ENCODE results near the gene MXRA8. TPM values are rescaled to one million over a fixed set of nuclear protein-coding genes. Genes with fewer than 3 reads are reported as not detected.

MXRA8 gene
- total RNA-seq, 2 experiments from 2014 or later, result 0.92 to 0.98 TPM

DNA sequence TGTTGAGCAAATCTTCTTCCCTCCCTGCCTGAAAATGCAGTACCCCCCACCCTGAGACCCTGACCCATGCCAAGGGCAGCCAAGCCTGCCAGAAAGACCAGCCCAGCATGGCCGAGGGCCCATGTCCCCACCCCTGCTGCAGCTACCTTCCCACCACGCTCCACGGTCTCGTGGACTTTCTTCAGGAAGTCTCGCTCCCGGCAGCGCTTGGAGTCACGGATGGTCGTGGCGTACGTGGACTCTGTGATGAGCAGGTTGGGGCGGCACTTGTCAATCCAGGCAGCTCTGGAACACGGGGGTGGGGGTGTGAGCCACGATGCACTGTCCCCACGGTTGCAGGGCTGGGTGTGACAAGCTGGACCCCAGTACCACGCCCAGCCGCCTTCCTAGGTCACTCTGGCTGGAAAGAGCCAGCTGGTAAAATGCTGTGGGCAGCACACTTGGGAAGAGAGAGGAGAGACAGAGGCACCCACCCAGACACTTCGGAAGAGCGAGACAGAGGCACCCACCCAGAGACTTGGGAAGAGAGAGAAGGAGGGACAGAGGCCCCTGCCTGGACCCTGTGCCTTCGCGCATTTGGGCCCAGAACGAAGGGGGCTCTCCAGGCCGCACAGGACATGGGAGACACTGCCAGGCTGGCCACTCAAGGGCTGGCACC, 43.5 kb downstream of the MXRA8 start:
- TF ChIP-seq, protein P1, sequence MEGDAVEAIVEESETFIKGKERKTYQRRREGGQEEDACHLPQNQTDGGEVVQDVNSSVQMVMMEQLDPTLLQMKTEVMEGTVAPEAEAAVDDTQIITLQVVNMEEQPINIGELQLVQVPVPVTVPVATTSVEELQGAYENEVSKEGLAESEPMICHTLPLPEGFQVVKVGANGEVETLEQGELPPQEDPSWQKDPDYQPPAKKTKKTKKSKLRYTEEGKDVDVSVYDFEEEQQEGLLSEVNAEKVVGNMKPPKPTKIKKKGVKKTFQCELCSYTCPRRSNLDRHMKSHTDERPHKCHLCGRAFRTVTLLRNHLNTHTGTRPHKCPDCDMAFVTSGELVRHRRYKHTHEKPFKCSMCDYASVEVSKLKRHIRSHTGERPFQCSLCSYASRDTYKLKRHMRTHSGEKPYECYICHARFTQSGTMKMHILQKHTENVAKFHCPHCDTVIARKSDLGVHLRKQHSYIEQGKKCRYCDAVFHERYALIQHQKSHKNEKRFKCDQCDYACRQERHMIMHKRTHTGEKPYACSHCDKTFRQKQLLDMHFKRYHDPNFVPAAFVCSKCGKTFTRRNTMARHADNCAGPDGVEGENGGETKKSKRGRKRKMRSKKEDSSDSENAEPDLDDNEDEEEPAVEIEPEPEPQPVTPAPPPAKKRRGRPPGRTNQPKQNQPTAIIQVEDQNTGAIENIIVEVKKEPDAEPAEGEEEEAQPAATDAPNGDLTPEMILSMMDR (IDR thresholded peaks at IDR 0.05), result no peak
- CTCF ChIA-PET, result no interaction called here
- POLR2A ChIA-PET, result interaction anchor here (0.6 to 2.1 kb wide), 6 partner anchors 8 to 161 kb away, joined by 3 to 5 read pairs (median 3); no protein-coding TSS in a partner anchor
- H3K36me3 Mint-ChIP-seq (ENCODE audit: low read depth), result peaks cover 28% of the 10 kb centered on the region
- intact Hi-C loops (cut with micrococcal nuclease), result no loop called here
- H3K4me1 Mint-ChIP-seq (ENCODE audit: low read depth), result no peaks in the 10 kb centered on the region
- no peaks in the 10 kb centered on the region for H3K9me3 Mint-ChIP-seq
- no peaks in the 10 kb centered on the region for H3K27me3 Mint-ChIP-seq
- H3K27ac Mint-ChIP-seq, result no peak overlapping the region
- DNase-seq (no peak), ATAC-seq (no peak)
- H3K4me3 Mint-ChIP-seq, result no peak overlapping the region

DNA sequence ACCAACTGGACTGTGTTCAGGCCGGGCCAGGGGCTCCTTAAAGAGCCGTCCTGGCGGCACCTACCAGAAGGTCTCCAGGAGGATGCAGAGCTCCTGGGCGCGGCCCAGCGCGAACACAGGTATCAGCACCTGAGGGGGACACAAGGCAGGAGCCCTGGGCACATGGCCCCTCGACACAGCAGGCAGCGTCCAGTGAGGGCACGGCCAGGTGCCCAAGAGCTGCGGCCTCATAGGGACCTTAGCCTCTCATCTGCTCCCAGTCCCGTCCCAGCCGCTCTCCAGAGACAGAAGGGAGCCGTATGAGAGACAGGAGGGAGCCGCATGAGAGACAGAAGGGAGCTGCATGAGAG, 44.1 kb downstream of the MXRA8 start:
- ChIA-PET POLR2A (interaction anchor here (0.7 to 2.1 kb wide), 5 partner anchors 9 to 34 kb away, joined by 3 to 5 read pairs (median 3); no protein-coding TSS in a partner anchor), CTCF (no interaction called here)
- Mint-ChIP-seq H3K27me3 (no peaks in the 10 kb centered on the region), H3K36me3 (ENCODE audit: low read depth) (peaks cover 27% of the 10 kb centered on the region), H3K9me3 (no peaks in the 10 kb centered on the region), H3K4me3 (no peak overlapping the region), H3K27ac (no peak overlapping the region), H3K4me1 (ENCODE audit: low read depth) (no peaks in the 10 kb centered on the region)
- intact Hi-C loops (cut with micrococcal nuclease), result no loop called here
- TF ChIP-seq, protein P1 (IDR thresholded peaks at IDR 0.05), result no peak
- DNase-seq (no peak), ATAC-seq (no peak)

DNA sequence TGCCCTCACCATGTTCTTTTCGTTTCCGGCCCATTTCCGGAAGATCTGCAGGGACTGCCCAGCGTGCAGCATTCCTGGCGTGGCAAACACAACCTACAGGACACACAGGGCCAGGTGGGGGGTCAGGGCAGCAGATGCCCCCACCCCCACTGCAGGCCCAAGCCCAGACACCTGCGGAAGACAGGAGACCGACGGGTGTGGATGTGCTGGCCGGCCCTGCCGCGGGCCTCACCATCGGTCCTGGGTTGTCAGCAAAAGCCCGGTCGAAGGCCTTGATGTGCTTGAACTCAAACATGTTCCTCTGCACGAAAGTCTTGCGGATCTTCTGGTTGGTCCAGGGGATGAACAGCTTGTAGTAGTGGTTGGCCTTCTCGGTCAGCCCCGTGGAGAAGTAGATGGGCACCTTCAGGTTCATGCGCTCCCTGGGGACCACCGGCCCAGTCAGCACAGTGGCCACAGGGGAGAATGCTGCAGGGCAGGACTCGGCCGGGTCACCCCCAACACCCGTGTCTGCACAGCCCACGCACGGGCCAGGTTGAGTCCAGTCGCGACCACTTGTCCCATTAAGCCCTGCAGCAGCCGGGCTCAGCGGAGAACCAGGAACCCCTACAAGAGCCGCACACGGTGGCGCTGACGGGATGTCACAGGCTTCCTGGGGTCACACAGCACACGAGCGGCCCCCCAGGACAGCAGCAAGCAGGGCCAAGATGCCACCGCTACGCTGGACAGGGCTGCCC, 44.7 kb downstream of the MXRA8 start:
- no peaks in the 10 kb centered on the region for H3K4me1 Mint-ChIP-seq (ENCODE audit: low read depth)
- H3K27ac Mint-ChIP-seq, result no peak overlapping the region
- no peak overlapping the region for H3K4me3 Mint-ChIP-seq
- DNase-seq (no peak), ATAC-seq (no peak)
- H3K9me3 Mint-ChIP-seq, result no peaks in the 10 kb centered on the region
- ChIA-PET POLR2A (interaction anchor here (0.7 to 2.1 kb wide), 4 partner anchors 9 to 32 kb away, joined by 3 to 5 read pairs (median 4); partner anchors contain the start of gene TAS1R3), CTCF (no interaction called here)
- H3K27me3 Mint-ChIP-seq, result no peaks in the 10 kb centered on the region
- TF ChIP-seq, protein P1 (IDR thresholded peaks at IDR 0.05), result no peak
- H3K36me3 Mint-ChIP-seq (ENCODE audit: low read depth), result peaks cover 25% of the 10 kb centered on the region
- intact Hi-C loops (cut with micrococcal nuclease), result no loop called here

DNA sequence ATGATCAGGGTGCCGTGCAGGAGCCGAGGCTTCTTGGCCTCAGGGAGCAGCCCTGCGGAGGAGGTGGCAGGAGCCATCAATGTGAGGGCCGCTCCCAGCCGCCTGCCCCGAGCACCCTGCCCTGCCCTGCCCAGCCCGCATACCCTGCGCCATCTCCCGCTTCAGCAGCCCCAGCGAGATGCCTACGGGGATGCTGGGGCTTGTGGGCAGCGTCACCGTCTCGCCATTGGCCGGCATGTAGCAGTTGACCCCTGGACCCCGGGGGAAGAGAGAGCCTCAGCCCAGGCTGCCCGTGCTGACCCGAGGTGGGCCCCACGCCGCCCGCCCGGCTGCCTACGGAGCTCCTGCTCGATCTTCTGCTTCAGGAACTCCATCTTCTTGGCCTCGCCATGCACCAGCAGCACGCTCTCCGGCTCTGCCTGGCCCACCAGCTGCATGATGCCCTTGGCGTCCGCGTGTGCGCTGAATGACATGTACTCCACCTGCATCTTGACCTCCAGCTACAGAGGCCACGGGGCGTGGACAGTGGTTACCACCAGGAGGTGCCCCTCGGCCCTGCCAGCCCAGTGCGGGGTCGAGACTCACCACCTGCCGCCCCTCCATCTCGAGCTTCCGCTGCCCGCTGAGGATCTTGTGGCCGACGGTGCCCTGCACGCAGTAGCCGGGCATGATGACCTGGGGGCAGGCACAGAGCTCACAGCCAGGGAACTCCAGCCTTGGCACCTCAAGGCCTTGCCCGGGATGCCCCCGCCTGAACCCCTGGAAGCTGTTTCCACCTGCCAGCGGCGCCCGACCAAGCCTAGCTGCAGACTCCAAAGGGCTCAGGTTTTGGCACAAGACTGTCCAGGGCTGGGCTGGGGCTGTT, 45.7 kb downstream of the MXRA8 start:
- H3K36me3 Mint-ChIP-seq (ENCODE audit: low read depth), result peaks cover 27% of the 10 kb centered on the region
- H3K9me3 Mint-ChIP-seq, result no peaks in the 10 kb centered on the region
- ChIA-PET CTCF (no interaction called here), POLR2A (interaction anchor here (1.0 to 2.1 kb wide), 4 partner anchors 10 to 29 kb away, joined by 3 to 5 read pairs (median 4); partner anchors contain the start of gene TAS1R3)
- ATAC-seq, result no peak
- no peaks in the 10 kb centered on the region for H3K27me3 Mint-ChIP-seq
- no peak overlapping the region for H3K4me3 Mint-ChIP-seq
- TF ChIP-seq, protein P1 (IDR thresholded peaks at IDR 0.05), result no peak
- H3K27ac Mint-ChIP-seq, result no peak overlapping the region
- H3K4me1 Mint-ChIP-seq (ENCODE audit: low read depth), result no peaks in the 10 kb centered on the region
- intact Hi-C loops (cut with micrococcal nuclease), result no loop called here
- DNase-seq, result no peak
